MM.1S (cell line): ENCODE results near the gene KLF1.

ENCODE experiments used
- EZH2 ChIP-seq: fragments of 300-600 bp; sonication (generic); optimal IDR thresholded peaks from 2 replicates; pipeline ENCODE3; 2017; ENCODE audit warnings: low read depth, mild to moderate bottlenecking, antibody characterized with exemption, low read length, mixed read lengths
- TF ChIP-seq, protein P1 (sequence below): fragments of 300-600 bp; sonication (generic); IDR thresholded peaks from 2 replicates; pipeline ENCODE4 v1.5.1; 2016; ENCODE audit warnings: antibody characterized with exemption, low read length, mixed read lengths

DNA sequence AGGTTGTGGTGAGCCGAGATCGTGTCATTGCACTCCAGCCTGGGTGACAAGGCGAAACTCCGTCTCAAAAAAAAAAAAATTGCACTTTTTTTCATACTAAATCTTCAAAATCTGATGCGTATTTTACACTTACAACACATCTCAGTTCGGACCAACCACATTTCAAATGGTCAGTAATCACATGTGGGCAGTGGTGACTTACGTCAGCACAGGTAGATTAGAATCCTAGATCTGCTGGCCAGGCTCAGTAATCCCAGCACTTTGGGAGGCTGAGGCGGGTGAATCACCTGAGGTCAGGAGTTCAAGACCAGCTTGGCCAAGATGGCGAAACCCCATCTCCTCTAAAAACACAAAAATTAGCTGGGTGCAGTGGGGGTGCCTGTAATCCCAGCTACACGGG, 48.1 kb upstream of the KLF1 start:
- TF ChIP-seq, protein P1, sequence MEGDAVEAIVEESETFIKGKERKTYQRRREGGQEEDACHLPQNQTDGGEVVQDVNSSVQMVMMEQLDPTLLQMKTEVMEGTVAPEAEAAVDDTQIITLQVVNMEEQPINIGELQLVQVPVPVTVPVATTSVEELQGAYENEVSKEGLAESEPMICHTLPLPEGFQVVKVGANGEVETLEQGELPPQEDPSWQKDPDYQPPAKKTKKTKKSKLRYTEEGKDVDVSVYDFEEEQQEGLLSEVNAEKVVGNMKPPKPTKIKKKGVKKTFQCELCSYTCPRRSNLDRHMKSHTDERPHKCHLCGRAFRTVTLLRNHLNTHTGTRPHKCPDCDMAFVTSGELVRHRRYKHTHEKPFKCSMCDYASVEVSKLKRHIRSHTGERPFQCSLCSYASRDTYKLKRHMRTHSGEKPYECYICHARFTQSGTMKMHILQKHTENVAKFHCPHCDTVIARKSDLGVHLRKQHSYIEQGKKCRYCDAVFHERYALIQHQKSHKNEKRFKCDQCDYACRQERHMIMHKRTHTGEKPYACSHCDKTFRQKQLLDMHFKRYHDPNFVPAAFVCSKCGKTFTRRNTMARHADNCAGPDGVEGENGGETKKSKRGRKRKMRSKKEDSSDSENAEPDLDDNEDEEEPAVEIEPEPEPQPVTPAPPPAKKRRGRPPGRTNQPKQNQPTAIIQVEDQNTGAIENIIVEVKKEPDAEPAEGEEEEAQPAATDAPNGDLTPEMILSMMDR, result no peak
- no peak for TF ChIP-seq EZH2
